Measurements from ENCODE around the gene ARGLU1.

Gene ARGLU1

DNA sequence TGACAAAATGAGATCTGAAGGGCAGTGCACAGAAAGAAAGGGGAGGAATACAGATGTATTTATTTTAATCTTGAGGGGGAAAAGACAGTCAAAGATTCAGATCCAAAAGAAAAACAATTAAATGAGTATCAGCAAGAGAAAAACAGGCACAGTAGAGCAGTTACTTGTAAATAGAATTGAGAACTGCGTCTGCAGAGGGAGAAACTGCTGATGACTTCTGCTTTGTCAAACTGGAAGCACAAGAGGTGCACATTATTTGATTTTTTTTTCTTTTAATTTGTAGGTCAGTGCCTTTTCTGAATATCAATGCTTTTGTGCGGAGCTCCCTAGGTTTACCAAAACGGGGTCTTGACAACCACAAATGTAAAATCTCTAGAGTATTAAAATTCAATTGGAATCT is 69.8 kb downstream of the ARGLU1 start:
- DNase-seq: no peak

DNA sequence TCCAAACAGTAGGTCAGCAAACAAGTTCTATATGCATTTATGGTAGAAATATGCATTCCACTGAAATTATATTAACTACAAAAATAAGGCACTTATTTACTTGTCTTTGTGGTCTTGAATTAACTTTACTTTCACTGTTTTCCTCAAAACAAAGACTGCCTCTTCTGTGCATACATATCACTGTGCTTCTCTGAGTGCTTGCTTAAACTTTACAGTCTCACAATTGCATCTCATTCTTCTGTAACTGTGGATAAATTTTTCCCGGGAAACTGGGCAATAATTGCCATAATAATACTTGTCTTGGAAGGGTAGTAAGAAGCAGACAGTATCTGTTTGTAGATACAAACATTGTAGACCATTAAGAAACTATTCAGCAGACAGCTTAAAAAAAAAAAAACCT is 70.9 kb downstream of the ARGLU1 start:
- no peak for DNase-seq

GRCh38 chr13:106496072-106496997 is 71.6 kb downstream of the ARGLU1 start:
- no peak for DNase-seq

DNA sequence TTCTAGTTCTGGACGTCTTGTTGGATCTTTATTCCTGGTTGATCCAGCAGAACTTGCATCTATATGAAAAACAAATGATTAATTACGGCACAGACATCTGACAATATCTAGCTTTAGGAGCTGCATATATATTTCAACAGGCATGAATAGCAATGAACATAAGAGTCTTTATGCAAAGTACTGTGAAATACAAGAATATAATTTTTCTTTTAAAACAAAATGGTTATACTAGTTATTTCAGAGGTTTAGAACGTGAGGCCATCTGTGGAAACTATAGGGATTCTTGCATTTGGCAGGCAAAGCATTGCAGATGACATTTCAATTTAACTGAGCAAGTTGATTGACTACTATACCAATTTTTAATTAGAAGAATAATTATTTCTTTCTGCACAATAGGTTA is 73.0 kb downstream of the ARGLU1 start:
- no peak for DNase-seq

GRCh38 chr13:106494506-106494905 is 73.4 kb downstream of the ARGLU1 start:
- no peak for DNase-seq

GRCh38 chr13:106493533-106494220 is 74.3 kb downstream of the ARGLU1 start:
- DNase-seq: no peak

DNA sequence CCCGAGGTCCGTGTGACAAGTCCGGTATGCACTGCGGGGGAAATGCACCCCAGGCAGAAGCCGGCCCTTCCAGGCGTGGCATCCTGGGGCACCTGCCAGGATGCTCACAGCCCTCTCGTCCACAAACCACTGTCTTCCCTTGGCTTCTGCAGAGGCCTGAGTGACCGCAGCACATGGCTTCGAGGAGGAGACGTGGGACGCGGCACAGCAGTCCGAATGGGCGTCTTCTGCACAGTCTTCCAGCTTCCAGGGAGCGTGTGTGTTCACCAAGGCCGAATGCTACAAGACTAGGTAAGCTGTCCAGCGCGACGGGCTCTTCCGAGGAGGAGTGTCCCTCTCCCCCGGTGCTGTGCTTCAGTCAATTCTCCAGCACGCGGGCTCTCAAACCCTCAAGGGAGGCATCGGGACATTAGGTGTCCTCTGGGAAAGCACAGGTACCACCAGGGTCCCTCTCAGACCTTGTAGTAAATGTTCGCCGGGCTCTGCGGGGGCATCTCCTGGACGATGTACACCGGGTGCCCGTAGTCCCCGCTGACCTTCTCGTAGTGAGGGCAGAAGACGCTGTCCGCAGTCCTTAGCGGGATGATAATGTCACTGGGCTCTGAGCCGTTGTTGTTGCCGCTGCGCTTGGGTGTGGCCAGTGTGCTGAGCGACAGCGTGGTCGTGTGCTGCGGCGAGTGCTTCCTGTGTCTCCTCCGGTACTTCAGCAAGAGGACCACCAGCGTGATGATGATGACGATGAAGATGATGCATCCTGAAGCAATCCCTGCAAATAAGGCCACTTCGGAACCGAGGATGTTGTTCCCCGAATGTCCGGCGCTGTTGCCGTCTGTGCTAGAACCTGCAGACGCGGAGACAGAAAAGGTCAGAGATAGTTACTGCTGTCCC is 75.1 kb downstream of the ARGLU1 start:
- DNase-seq: no peak

- no peak for DNase-seq
Measured at GRCh38 chr13:106491928-106492587, 75.9 kb downstream of the ARGLU1 start.

Data from activated CD4-positive, alpha-beta T cell treated with anti-CD3 and anti-CD28 coated beads for 48 hours (primary cell).